Body of pancreas (tissue), 4 donors: ENCODE results near the gene CRABP1.

Experiments
- CTCF ChIP-seq, 7 experiments: fragments of 450-650 bp in 4 of 7; fragments of 200-600 bp in 3 of 7; sonication (generic) in 3 of 7; IDR thresholded peaks; one replicate each; pipeline ENCODE4 v1.5.1; 2016 to 2019; ENCODE audit warnings: antibody characterized with exemption in 7 of 7
- POLR2A ChIP-seq, 3 donors: fragments of 450-650 bp; IDR thresholded peaks; one replicate each; pipeline ENCODE4 v1.6.1; 2016; ENCODE audit warnings: antibody characterized with exemption in 3 of 3, mild to moderate bottlenecking in 2 of 3

GRCh38 chr15:78397382-78397781, 57.2 kb downstream of the CRABP1 start:
- TF ChIP-seq CTCF (IDR thresholded peaks at IDR 0.05) (no peak), POLR2A (IDR thresholded peaks at IDR 0.05) (no peak)
